Activated CD4-positive, alpha-beta T cell treated with anti-CD3 and anti-CD28 coated beads for 36 hours (primary cell): Measurements from ENCODE around the gene INHBE. TPM values are rescaled to one million over a fixed set of nuclear protein-coding genes. Genes with fewer than 3 reads are reported as not detected.

ENCODE experiments used
- ATAC-seq: fragments of 200-7000 bp; cut with Tn5 transposase; one replicate; pipeline ENCODE4 v1.10.0; 2021; ENCODE audit warnings: mild to moderate bottlenecking, moderate library complexity
- CTCF ChIA-PET: fragments of 350-600 bp; sonication (Branson Sonifier 250); formaldehyde crosslinking; loops from one replicate; lab custom pipeline; 2021; ENCODE audit warnings: antibody characterized with exemption; lab: Charles Lee
- POLR2A ChIA-PET: fragments of 350-600 bp; sonication (Branson Sonifier 250); formaldehyde crosslinking; loops from one replicate; lab custom pipeline; 2021; ENCODE audit warnings: antibody characterized with exemption, inconsistent platforms; lab: Charles Lee
- DNase-seq: peaks from one replicate; pipeline ENCODE4 v3.0.0-alpha.2; 2020
- H3K27ac Mint-ChIP-seq: one replicate; pipeline ENCODE4 v1.8.0; 2021; ENCODE audit warnings: mixed read lengths
- H3K27me3 Mint-ChIP-seq: one replicate; pipeline ENCODE4 v1.8.0; 2021; ENCODE audit warnings: mixed read lengths
- H3K36me3 Mint-ChIP-seq: one replicate; pipeline ENCODE4 v1.8.0; 2021; ENCODE audit warnings: low read depth, mixed read lengths
- H3K4me1 Mint-ChIP-seq: one replicate; pipeline ENCODE4 v1.8.0; 2021; ENCODE audit warnings: mixed read lengths
- H3K4me3 Mint-ChIP-seq: one replicate; pipeline ENCODE4 v1.8.0; 2021; ENCODE audit warnings: mild to moderate bottlenecking, moderate library complexity, mixed read lengths
- H3K9me3 Mint-ChIP-seq: one replicate; pipeline ENCODE4 v1.8.0; 2021; ENCODE audit warnings: low read depth, mixed read lengths
- intact Hi-C, 2 experiments: fragments of 100-400 bp; cut with DNase I in 1 of 2; cut with micrococcal nuclease in 1 of 2; formaldehyde crosslinking; loops; one replicate each; pipeline versions ENCODE4 v1.14.2 to v1.15.1; 2022 to 2024; cut with DNase I, micrococcal nuclease
- total RNA-seq, 2 experiments: library from RNA; stranded (reverse); gene quantifications; one replicate each; pipeline ENCODE4 v1.2.3, GENCODE V29; 2021

The INHBE gene
- total RNA-seq, 2 experiments from 2014 or later, result 1.2 to 1.5 TPM

DNA sequence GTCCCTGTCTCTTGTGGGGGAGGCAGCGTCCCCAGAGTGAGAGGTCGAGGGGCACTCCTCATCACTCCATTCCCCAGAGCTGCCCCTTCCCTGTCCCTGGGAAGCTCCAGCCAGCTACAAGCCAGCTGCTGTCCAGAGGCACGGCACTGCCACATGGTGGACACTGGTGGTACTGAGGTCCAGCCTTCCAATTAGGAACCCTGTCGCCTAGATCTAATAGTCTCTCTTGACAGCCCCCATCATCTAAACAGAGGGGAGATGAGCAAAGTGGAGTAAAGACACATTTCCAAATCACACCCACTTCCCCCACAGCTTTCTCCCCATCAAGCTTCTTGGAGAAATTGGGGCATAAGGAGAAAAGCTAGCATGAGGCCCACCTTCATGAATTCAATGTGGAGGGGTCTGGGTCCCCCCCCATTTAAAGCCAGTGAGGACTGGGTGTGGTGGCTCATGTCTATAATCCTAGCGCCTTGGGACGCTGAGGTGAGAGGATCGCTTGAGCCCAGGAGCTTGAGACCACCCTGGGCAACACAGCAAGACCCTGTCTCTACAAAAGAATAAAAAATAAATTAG, 2.1 kb upstream of the INHBE start:
- Mint-ChIP-seq H3K9me3 (no peaks in the 10 kb centered on the region), H3K36me3 (no peaks in the 10 kb centered on the region), H3K27me3 (no peaks in the 10 kb centered on the region), H3K4me3 (peak overlapping the region; percentile 31), H3K4me1 (peaks cover 31% of the 10 kb centered on the region), H3K27ac (peak overlapping the region; percentile 47)
- POLR2A ChIA-PET, result interaction anchor here (0.5 to 1.4 kb wide), 2 partner anchors 65 to 67 kb away, joined by 3 to 4 read pairs; no protein-coding TSS in a partner anchor
- intact Hi-C loops, result loop anchor here (1.0 to 2.0 kb wide), 5 partner anchors 146 to 240 kb away; no protein-coding TSS in a partner anchor
- DNase-seq (peak; percentile 81), ATAC-seq (peak; percentile 45)
- CTCF ChIA-PET, result interaction anchor here (0.6 to 4.8 kb wide), 44 partner anchors 8 to 239 kb away, joined by 3 to 63 read pairs (median 4); partner anchors contain the start of gene INHBC

- H3K27ac Mint-ChIP-seq, result peak overlapping the region; percentile 77
- H3K4me1 Mint-ChIP-seq, result peaks cover 40% of the 10 kb centered on the region
- no peaks in the 10 kb centered on the region for H3K36me3 Mint-ChIP-seq
- CTCF ChIA-PET, result interaction anchor here (0.8 to 4.8 kb wide), 15 partner anchors 9 to 240 kb away, joined by 3 to 63 read pairs (median 4); no protein-coding TSS in a partner anchor
- ATAC-seq (no peak), DNase-seq (no peak)
- POLR2A ChIA-PET, result no interaction called here
- H3K4me3 Mint-ChIP-seq, result peak overlapping the region; percentile 49
- intact Hi-C loops, result no loop called here
- no peaks in the 10 kb centered on the region for H3K27me3 Mint-ChIP-seq
- no peaks in the 10 kb centered on the region for H3K9me3 Mint-ChIP-seq
Observed at GRCh38 chr12:57454213-57454565, 918 bp upstream of the INHBE start.

GRCh38 chr12:57455374-57456144, 452 bp downstream of the INHBE start:
- Mint-ChIP-seq H3K27ac (peak overlapping the region; percentile 67), H3K4me3 (peak overlapping the region; percentile 69)
- POLR2A ChIA-PET, result interaction anchor here (0.6 to 0.9 kb wide), 4 partner anchors 16 to 702 kb away, joined by 3 to 10 read pairs (median 4); no protein-coding TSS in a partner anchor

GRCh38 chr12:57456145-57456700, 1.1 kb downstream of the INHBE start:
- ChIA-PET POLR2A (interaction anchor here (0.6 to 0.7 kb wide), 2 partner anchors 91 to 703 kb away, joined by 3 to 10 read pairs; no protein-coding TSS in a partner anchor), CTCF (interaction anchor here (0.5 to 2.7 kb wide), 25 partner anchors 9 to 229 kb away, joined by 3 to 13 read pairs (median 4); partner anchors contain the start of gene ARHGAP9)
- no peaks in the 10 kb centered on the region for H3K9me3 Mint-ChIP-seq
- peaks cover 52% of the 10 kb centered on the region for H3K4me1 Mint-ChIP-seq
- peak overlapping the region; percentile 69 for H3K4me3 Mint-ChIP-seq
- peak; percentile 74 for DNase-seq
- intact Hi-C loops, result loop anchor here in 1 of 2 experiments (5.0 kb wide), 1 partner anchor 166 kb away; no protein-coding TSS in a partner anchor
- peak; percentile 34 for ATAC-seq
- no peaks in the 10 kb centered on the region for H3K36me3 Mint-ChIP-seq
- peaks cover 4% of the 10 kb centered on the region for H3K27me3 Mint-ChIP-seq
- peak overlapping the region; percentile 66 for H3K27ac Mint-ChIP-seq

More at GRCh38 chr12:57455374-57456144, 452 bp downstream of the INHBE start:
- peak; percentile 33 for DNase-seq
- intact Hi-C loops, result loop anchor here in 1 of 2 experiments (5.0 kb wide), 1 partner anchor 167 kb away; no protein-coding TSS in a partner anchor
- H3K4me1 Mint-ChIP-seq, result peaks cover 47% of the 10 kb centered on the region
- ATAC-seq, result peak; percentile 7
- CTCF ChIA-PET, result interaction anchor here (0.5 to 2.7 kb wide), 37 partner anchors 10 to 228 kb away, joined by 3 to 13 read pairs (median 3); partner anchors contain the start of gene ARHGAP9
- no peaks in the 10 kb centered on the region for H3K36me3 Mint-ChIP-seq
- no peaks in the 10 kb centered on the region for H3K9me3 Mint-ChIP-seq
- peaks cover 4% of the 10 kb centered on the region for H3K27me3 Mint-ChIP-seq

- Mint-ChIP-seq H3K27ac (no peak overlapping the region), H3K4me1 (peaks cover 56% of the 10 kb centered on the region), H3K27me3 (peaks cover 4% of the 10 kb centered on the region), H3K36me3 (no peaks in the 10 kb centered on the region), H3K9me3 (no peaks in the 10 kb centered on the region), H3K4me3 (no peak overlapping the region)
- ATAC-seq (no peak), DNase-seq (no peak)
- intact Hi-C loops, result loop anchor here in 1 of 2 experiments (5.0 kb wide), 1 partner anchor 165 kb away; no protein-coding TSS in a partner anchor
- CTCF ChIA-PET, result interaction anchor here (0.6 to 1.9 kb wide), 9 partner anchors 12 to 228 kb away, joined by 3 to 8 read pairs (median 4); no protein-coding TSS in a partner anchor
- POLR2A ChIA-PET, result no interaction called here
Observed at GRCh38 chr12:57456737-57457490, 1.8 kb downstream of the INHBE start.

GRCh38 chr12:57458665-57459054, 3.6 kb downstream of the INHBE start:
- DNase-seq (no peak), ATAC-seq (no peak)
- Mint-ChIP-seq H3K27me3 (peaks cover 4% of the 10 kb centered on the region), H3K4me3 (peak overlapping the region; percentile 84), H3K36me3 (no peaks in the 10 kb centered on the region), H3K27ac (peak overlapping the region; percentile 94), H3K9me3 (no peaks in the 10 kb centered on the region), H3K4me1 (peaks cover 58% of the 10 kb centered on the region)
- intact Hi-C loops, result loop anchor here (1.0 to 5.0 kb wide), 9 partner anchors 18 to 286 kb away; partner anchors contain the start of genes R3HDM2 (in 2 of the 2), DDIT3 (in 1 of the 2), MARS1 (in 1 of the 2) and TSPAN31 (in 1 of the 2)
- ChIA-PET CTCF (interaction anchor here (0.6 to 2.2 kb wide), 51 partner anchors 8 to 774 kb away, joined by 3 to 23 read pairs (median 5); partner anchors contain the start of genes ARHGAP9, DCTN2, INHBC and STAT6), POLR2A (interaction anchor here (0.6 to 1.0 kb wide), 4 partner anchors 17 to 350 kb away, joined by 3 to 4 read pairs (median 3); no protein-coding TSS in a partner anchor)

DNA sequence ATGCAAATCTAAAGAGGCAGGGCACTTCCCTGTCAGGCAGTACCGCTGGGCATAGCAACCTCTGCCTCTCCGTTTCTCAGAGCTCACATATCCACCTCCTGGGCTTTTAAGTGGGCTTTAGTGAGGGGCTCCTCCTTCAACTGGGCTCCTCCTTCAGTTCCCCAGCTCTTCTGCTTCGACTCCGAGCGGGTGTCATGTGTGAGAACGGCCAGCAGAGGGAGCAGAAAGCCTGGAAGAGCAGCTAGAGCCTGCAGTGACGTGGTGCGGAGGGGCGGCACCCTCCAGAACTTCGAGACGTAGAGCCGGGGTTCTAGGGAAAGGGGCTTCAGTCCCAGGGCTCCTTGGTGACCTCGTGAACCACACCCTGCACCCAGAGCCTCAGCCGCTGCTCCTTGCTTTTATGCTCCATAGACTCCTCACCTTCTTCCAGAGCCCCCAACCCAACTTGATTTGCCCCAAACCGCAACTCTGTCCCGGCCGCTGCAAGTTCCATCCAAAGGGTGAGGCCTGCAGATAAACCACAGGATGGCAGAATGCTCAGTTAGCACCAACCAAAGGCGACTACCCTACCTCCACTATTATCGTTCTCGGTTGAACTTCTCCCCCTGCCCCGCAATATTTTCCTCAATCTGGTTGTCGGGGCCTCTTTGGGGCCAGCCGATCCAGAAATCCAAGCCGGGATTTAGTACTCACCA, 4.1 kb downstream of the INHBE start:
- ChIA-PET CTCF (interaction anchor here (0.6 to 2.2 kb wide), 50 partner anchors 9 to 774 kb away, joined by 3 to 23 read pairs (median 5); partner anchors contain the start of genes ARHGAP9, DCTN2, INHBC and STAT6), POLR2A (interaction anchor here (0.6 to 1.0 kb wide), 4 partner anchors 16 to 350 kb away, joined by 3 to 4 read pairs (median 3); no protein-coding TSS in a partner anchor)
- Mint-ChIP-seq H3K9me3 (no peaks in the 10 kb centered on the region), H3K27ac (peak overlapping the region; percentile 94), H3K36me3 (no peaks in the 10 kb centered on the region), H3K4me3 (peak overlapping the region; percentile 84), H3K27me3 (peaks cover 4% of the 10 kb centered on the region), H3K4me1 (peaks cover 63% of the 10 kb centered on the region)
- peak; percentile 97 for DNase-seq
- intact Hi-C loops, result loop anchor here (1.0 to 5.0 kb wide), 9 partner anchors 17 to 286 kb away; partner anchors contain the start of genes R3HDM2 (in 2 of the 2), DDIT3 (in 1 of the 2), MARS1 (in 1 of the 2) and TSPAN31 (in 1 of the 2)
- peak; percentile 64 for ATAC-seq

DNA sequence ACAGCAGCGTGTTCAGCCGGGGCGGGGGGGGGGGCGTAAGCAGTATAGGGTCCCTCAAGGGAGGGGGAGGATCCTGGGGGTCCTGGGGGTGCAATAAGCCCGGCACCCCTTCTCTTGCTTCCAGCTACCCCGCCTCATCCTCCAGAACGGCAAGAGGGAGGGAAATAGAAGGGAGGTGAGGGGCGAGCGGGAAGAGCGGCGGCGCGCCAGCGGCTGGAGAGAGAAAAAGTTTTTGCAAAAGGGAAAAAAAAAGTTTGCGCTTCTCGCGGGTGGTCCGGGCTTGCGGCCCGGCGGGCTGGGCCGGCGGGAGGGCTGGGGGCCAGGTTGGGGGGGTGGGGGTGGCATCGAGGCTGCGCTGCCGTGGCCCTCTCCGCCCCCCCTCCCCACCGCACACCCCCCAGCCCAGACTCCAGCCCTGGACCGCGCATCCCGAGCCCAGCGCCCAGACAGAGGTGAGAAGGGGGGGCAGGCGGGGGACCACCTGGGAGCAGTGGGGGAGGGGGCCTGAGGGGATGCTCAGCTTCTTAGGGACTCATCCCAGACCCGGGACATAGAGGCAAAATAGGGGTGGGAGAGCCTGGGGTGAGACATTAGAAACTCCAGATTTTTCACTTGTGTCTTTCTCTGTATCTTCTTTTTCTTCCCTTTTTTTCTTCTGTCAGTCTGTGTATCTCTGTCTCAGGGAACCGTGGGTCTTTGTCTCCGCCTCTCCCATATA, 4.8 kb downstream of the INHBE start, which contains the start of gene GLI1:
Gene GLI1 (plus strand): TSS at position 36 of the 718 bp plus-strand sequence. CDS start 3,907 bp downstream, outside the sequence.
- Mint-ChIP-seq H3K9me3 (no peaks in the 10 kb centered on the region), H3K27me3 (peaks cover 4% of the 10 kb centered on the region), H3K4me1 (peaks cover 65% of the 10 kb centered on the region), H3K4me3 (peak within 1 kb of the TSS; percentile 84), H3K36me3 (no peaks in the 10 kb centered on the region), H3K27ac (peak within 1 kb of the TSS; percentile 94)
- DNase-seq, result no peak
- POLR2A ChIA-PET, result interaction anchor here (1.0 to 1.1 kb wide), 2 partner anchors 15 to 285 kb away, joined by 3 read pairs; partner anchors contain the start of gene TSPAN31
- ATAC-seq, result no peak
- intact Hi-C loops, result loop anchor here (1.0 to 5.0 kb wide), 10 partner anchors 16 to 373 kb away; partner anchors contain the start of genes R3HDM2 (in 2 of the 2), DDIT3 (in 1 of the 2), MARS1 (in 1 of the 2) and NAB2 (in 1 of the 2)
- CTCF ChIA-PET, result interaction anchor here (0.6 to 6.8 kb wide), 35 partner anchors 8 to 437 kb away, joined by 3 to 58 read pairs (median 4); partner anchors contain the start of genes ARHGAP9 and INHBC
